Esophagus muscularis mucosa (tissue), 3 donors: ENCODE data around the gene MPST.

Experiments
- EP300 ChIP-seq: sonication (generic); formaldehyde crosslinking; IDR thresholded peaks from one replicate; pipeline ENCODE4 v1.6.1; 2017; ENCODE audit warnings: antibody characterized with exemption
- TF ChIP-seq, protein P1 (sequence below), 3 experiments: fragments of 200-600 bp in 2 of 3; fragments of 450-650 bp in 1 of 3; sonication (generic) in 2 of 3; IDR thresholded peaks; one replicate each; pipeline ENCODE4 v1.5.1; 2017 to 2019; ENCODE audit warnings: antibody characterized with exemption in 3 of 3, mild to moderate bottlenecking in 2 of 3, moderate library complexity in 1 of 3

DNA sequence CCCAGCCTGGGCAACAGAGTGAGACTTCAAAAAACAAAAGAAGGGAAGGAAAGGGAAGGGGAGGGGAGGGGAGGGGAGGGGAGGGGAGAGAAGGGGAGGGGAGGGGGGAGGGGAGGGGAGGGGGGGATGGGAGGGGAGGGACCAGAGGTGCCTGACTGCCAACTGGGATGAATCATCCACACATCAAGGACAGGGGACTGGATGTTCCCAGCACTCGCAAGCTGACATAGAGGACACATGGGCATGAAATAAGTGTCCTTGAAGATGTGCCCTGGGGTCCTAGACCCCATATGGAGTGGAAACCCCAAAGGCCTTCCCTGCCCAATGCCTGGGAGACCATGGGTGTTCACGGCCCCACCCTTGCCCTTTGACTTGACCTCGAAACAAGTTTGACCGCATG lies 20.1 kb upstream of the MPST start:
- TF ChIP-seq, protein P1, sequence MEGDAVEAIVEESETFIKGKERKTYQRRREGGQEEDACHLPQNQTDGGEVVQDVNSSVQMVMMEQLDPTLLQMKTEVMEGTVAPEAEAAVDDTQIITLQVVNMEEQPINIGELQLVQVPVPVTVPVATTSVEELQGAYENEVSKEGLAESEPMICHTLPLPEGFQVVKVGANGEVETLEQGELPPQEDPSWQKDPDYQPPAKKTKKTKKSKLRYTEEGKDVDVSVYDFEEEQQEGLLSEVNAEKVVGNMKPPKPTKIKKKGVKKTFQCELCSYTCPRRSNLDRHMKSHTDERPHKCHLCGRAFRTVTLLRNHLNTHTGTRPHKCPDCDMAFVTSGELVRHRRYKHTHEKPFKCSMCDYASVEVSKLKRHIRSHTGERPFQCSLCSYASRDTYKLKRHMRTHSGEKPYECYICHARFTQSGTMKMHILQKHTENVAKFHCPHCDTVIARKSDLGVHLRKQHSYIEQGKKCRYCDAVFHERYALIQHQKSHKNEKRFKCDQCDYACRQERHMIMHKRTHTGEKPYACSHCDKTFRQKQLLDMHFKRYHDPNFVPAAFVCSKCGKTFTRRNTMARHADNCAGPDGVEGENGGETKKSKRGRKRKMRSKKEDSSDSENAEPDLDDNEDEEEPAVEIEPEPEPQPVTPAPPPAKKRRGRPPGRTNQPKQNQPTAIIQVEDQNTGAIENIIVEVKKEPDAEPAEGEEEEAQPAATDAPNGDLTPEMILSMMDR (IDR thresholded peaks at IDR 0.05), result no peak
- TF ChIP-seq EP300, result no peak
